K562 treated with DMSO at 1 percent for 4 hours (cell line): ENCODE measurements around the gene HAP1. TPM values are rescaled to one million over a fixed set of nuclear protein-coding genes. Genes with fewer than 3 reads are reported as not detected.

Experiments used
- total RNA-seq: library from RNA; unstranded; fragments of 300-600 nt; gene quantifications from 2 replicates; pipeline ENCODE4 v1.2.3, GENCODE V29; 2022; ENCODE audit not compliant: insufficient read depth

The HAP1 gene, protein sequence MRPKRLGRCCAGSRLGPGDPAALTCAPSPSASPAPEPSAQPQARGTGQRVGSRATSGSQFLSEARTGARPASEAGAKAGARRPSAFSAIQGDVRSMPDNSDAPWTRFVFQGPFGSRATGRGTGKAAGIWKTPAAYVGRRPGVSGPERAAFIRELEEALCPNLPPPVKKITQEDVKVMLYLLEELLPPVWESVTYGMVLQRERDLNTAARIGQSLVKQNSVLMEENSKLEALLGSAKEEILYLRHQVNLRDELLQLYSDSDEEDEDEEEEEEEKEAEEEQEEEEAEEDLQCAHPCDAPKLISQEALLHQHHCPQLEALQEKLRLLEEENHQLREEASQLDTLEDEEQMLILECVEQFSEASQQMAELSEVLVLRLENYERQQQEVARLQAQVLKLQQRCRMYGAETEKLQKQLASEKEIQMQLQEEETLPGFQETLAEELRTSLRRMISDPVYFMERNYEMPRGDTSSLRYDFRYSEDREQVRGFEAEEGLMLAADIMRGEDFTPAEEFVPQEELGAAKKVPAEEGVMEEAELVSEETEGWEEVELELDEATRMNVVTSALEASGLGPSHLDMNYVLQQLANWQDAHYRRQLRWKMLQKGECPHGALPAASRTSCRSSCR
- not detected in 2 replicates for total RNA-seq

DNA sequence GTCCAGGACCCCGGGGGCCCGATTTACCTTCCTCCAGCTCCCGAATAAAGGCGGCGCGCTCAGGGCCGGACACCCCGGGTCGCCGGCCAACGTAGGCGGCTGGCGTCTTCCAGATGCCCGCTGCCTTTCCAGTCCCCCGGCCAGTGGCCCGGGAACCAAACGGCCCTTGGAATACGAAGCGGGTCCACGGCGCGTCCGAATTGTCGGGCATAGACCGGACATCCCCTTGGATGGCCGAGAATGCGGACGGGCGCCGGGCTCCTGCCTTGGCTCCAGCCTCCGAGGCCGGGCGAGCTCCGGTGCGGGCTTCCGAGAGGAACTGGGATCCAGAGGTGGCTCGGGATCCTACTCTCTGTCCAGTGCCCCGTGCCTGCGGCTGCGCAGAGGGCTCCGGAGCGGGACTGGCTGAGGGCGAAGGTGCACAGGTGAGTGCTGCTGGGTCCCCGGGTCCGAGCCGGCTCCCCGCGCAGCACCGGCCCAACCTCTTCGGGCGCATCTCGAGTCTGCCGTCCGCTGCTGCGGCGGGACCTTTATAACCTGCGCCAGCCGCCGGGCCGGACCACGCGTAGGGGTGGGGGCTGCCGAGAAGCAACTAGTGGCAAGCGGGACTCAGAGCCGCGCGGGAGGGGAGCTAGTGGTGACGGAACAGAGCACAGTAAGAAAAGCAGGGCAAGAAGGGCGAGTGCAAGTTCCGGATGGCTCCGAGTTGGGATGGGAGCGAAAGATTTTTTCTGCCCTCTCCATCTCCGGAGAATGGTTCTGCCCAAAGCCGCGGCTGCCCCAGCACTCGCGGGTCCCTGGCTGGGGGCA is at the start of gene HAP1:
HAP1 (minus strand) TSS at position 505 of the 810 bp plus-strand sequence; CDS start at position 496, 9 bp downstream.

DNA sequence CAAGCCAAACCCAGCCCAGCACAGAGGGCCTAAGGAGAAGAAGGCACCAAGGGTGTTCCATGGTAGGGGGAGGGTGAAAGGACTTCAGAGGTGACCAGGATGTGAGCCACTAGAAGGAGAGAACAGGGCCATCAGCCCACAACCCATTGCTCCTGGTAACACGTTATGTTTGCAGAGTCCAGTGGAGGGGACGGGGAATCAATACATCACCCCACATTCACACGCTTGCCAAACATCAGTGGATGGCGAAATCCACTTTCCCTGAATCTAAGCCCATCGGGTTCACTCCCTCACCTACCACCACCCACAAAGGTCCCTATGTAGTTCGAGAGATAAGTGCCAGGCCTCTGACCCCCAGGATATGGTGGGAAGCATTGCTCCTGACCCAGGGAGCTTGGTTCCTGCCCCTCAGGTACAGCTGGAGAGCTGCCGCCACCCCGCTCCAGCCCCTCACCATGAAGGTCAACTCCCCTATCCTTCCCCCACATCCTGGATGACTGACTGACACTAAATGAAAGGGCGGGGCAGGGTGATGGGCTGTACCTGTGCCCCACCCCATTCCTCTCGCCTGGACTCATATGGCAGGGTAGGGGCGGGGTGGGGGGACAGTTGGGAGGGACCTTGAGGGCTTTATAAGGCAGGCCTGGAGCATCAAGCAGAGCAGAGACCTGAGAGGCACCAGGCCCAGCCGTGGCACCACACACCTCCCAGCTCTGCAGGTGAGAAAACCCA is 22.6 kb downstream of the HAP1 start, which contains the start of gene GAST:
GAST (plus strand) TSS at position 663 of the 732 bp plus-strand sequence. CDS start 3,106 bp downstream, outside the sequence.

DNA sequence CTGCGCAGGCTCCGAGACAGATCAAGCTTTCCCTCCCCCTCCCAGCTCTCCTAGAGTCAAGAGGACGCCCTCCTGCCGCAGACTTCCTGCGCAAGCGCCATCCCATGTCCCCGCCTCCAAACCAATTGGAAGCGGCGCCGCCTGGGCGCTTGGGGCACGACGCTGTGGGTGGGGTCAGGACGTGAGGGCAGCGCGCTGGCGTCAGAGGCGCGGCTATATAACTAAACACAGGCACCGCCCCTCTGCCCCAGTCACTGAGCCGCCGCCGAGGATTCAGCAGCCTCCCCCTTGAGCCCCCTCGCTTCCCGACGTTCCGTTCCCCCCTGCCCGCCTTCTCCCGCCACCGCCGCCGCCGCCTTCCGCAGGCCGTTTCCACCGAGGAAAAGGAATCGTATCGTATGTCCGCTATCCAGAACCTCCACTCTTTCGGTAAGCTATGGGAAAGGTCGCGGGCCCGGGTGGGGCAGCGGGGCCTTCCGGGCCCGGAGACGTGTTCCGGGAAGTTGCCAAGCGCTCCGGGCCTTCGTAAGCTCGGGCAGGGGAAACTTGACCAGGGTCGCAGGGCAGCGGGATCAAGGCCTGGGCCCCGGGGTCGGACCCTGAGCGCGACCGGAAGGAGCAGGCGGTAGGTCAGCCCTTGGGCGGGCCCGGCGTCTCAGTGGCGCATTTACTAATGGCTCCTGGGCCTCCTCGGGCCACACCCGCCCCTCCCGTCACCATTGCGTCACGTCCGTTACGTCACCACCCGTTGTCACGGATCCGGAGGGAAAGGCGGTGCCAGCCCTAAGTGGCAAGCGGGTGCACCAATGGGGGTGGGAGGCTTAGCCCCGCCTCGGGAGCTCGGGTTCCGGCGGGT is 45.6 kb downstream of the HAP1 start, which contains the start of gene EIF1:
EIF1 (plus strand) TSS at position 245 of the 856 bp plus-strand sequence; CDS start at position 399, 154 bp downstream.

Other genes with a start within 250 kb of the HAP1 start
- not detected in 2 replicates for gene KRT36, start 244.7 kb downstream of the HAP1 start, total RNA-seq
- gene KRT13, start 229.0 kb downstream of the HAP1 start, total RNA-seq, result not detected in 2 replicates
- 1.0 TPM in 1 of 2 replicates, not detected in the other for gene KRT15, start 215.8 kb downstream of the HAP1 start, total RNA-seq
- 155 and 171 TPM in 2 replicates for gene KRT19, start 206.3 kb downstream of the HAP1 start, total RNA-seq
- not detected in 2 replicates for gene KRT9, start 162.6 kb downstream of the HAP1 start, total RNA-seq
- not detected in 2 replicates for gene KRT14, start 147.7 kb downstream of the HAP1 start, total RNA-seq
- not detected in 2 replicates for gene KRT16, start 121.9 kb downstream of the HAP1 start, total RNA-seq
- not detected in 2 replicates for gene KRT17, start 110.1 kb downstream of the HAP1 start, total RNA-seq
- gene EIF1, start 45.8 kb downstream of the HAP1 start, total RNA-seq, result 1,253 and 1,263 TPM in 2 replicates
- not detected in 2 replicates for gene GAST, start 22.3 kb downstream of the HAP1 start, total RNA-seq
- 223 and 303 TPM in 2 replicates for gene JUP, start 52.1 kb upstream of the HAP1 start, total RNA-seq
- 2.5 and 3.0 TPM in 2 replicates for gene P3H4, start 77.3 kb upstream of the HAP1 start, total RNA-seq
- 3.2 and 4.0 TPM in 2 replicates for gene FKBP10, start 78.4 kb upstream of the HAP1 start, total RNA-seq
- gene NT5C3B, start 101.6 kb upstream of the HAP1 start, total RNA-seq, result 94.8 and 98.5 TPM in 2 replicates
- not detected in 2 replicates for gene KLHL10, start 103.2 kb upstream of the HAP1 start, total RNA-seq
- 4.6 and 7.3 TPM in 2 replicates for gene KLHL11, start 130.8 kb upstream of the HAP1 start, total RNA-seq
- gene ACLY, start 184.3 kb upstream of the HAP1 start, total RNA-seq, result 103 and 105 TPM in 2 replicates
- 1.1 and 2.1 TPM in 2 replicates for gene ODAD4, start 196.0 kb upstream of the HAP1 start, total RNA-seq
- 29.4 and 34.0 TPM in 2 replicates for gene CNP, start 232.2 kb upstream of the HAP1 start, total RNA-seq